Measurements from ENCODE around the gene GTSF1L. TPM values are rescaled to one million over a fixed set of nuclear protein-coding genes. Genes with fewer than 3 reads are reported as not detected.

The GTSF1L gene
- total RNA-seq, 1 donor = not detected

Other genes with a start within 250 kb of the GTSF1L start
- gene L3MBTL1, start 219.3 kb downstream of the GTSF1L start, total RNA-seq = 20.7 TPM
- 1.3 TPM for gene SGK2, start 168.0 kb downstream of the GTSF1L start, total RNA-seq
- 49.0 TPM for gene IFT52, start 136.1 kb downstream of the GTSF1L start, total RNA-seq
- gene MYBL2, start 59.9 kb downstream of the GTSF1L start, total RNA-seq = 7.5 TPM
- gene TOX2, start 187.8 kb upstream of the GTSF1L start, total RNA-seq = not detected